NCI-H774 (cell line): ENCODE results near the gene UBE2L5.

Experiments used
- DNase-seq: peaks from one replicate; lab custom pipeline; 2025; lab: John Stamatoyannopoulos, UW

Gene UBE2L5

GRCh38 chr13:30422054-30422839, at the start of gene UBE2L5:
UBE2L5 (plus strand) TSS chr13:30422493; CDS start chr13:30427991, 5,498 bp downstream.
- DNase-seq = peak; percentile 15

DNA sequence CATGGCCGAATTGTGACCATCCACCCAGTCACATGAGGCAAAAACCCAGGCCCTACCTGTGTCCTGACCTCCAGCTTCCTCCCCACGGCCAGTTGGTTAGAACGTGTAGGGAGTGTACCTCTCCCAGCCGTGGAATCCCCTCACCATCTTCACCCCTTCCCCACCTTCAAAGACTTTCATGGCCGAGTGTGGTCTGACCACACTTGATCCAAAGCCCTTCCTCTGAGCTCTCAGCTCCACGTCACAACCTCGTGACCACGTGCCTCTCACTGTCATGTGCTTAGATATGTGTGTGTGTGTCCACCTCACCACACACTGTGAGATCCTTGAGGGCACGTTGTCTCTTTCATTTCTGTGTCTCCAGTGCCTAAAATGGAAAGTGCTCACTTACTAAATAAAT, 48.6 kb upstream of the UBE2L5 start:
- no peak for DNase-seq

- DNase-seq = no peak
Observed at GRCh38 chr13:30375265-30375835, 46.9 kb upstream of the UBE2L5 start.

DNA sequence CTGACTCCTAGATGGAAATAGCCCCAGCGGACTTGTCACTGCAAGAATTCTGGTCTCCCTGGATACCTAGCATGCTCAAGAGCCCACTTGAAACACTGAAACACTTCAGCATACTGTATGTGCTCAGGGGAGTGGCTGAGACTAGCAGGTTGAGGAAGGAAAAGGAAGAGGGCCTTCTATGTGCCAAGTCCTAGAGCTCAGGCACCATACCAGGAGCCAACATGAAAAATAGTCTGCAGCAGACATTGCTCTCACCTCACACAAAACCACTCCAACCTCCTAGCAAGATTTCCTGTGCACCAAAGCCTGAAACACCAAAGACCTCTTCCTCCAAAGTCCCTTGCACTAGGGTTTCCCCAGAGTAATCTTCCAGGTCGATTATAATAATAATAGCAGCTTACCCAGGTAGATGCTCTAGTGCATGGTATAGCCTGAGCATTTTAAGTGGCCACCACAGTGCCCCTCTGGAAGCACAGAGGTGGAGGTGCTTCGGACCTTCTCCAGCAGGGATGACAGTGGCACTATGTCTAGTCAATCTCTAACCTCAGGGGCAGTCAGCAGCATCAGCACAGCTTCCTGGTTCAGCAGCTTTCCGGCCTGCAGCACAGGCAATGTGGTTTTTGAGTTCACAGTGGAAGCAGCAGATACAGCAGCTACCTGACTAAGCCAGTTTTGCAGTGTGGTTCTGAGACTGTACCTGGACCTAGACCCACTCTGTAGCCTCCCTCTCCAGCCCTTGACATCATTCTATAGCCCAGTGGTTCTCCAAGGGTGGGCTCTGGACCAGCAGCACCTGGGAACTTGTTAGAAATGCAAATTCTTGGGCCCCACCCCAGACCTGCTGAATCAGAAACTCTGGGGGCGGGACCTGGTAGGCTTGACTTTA, 45.6 kb upstream of the UBE2L5 start:
- DNase-seq = no peak

- DNase-seq = no peak
Observed at GRCh38 chr13:30377312-30377685, 45.0 kb upstream of the UBE2L5 start.

DNA sequence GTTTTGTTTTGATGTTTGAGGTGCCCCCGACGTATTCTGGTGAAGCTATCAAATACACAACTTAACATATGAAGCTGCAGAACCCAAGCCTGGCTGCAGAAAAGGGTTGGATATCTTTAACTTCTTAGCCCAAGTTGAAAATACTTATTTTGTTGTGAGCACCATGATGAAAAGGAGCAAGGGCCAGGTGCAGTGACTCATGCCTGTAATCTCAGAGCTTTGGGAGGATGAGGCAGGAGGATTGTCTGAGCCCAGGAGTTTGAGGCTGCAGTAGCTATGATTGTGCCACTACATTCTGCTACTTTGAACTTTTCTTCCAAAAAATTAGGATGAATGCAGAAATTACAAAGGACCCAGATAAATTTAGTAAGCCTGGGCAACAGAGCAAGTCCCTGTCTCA, 44.1 kb upstream of the UBE2L5 start:
- DNase-seq = no peak

DNA sequence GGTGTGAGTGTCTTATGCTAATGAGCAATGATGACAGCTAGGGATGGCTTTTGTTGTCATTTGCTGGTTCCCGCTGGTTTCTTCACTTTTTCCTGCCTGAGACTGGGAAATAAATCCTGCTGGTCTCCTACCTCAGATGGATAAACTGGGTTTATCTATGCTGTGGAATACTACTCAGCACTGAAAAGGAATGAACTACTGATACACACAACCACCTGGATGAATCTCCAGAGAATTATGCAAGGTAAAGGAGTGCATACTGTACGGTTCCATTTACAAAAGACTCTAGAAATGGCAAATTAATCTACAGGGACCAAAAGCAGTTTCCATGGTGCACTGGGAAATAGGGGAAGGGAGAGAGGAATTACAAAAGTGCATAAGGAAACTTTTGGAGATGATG, 41.2 kb upstream of the UBE2L5 start:
- no peak for DNase-seq

GRCh38 chr13:30382836-30383525, 39.3 kb upstream of the UBE2L5 start:
- no peak for DNase-seq

GRCh38 chr13:30388406-30389283, 33.6 kb upstream of the UBE2L5 start:
- DNase-seq = no peak

GRCh38 chr13:30391956-30392680, 30.2 kb upstream of the UBE2L5 start:
- no peak for DNase-seq

DNA sequence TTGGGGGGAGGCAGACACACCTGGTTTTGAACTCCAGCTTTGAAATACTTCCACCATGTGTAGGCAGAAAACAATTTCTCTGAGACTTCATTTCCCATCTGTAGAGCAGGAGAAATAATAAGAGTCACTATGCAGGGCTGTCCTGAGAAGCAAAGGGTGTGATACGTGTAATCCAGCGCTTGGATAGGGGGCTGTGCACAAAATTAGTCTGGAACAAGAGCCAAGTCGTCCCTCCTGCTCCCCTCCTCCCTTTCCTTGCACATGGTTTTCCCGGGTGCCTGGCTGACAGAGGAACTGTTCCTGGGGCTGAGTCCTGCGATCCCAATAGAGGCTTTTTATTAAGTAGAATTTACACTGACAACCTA, 29.6 kb upstream of the UBE2L5 start:
- no peak for DNase-seq

- no peak for DNase-seq
Observed at GRCh38 chr13:30394751-30395191, 27.5 kb upstream of the UBE2L5 start.

DNA sequence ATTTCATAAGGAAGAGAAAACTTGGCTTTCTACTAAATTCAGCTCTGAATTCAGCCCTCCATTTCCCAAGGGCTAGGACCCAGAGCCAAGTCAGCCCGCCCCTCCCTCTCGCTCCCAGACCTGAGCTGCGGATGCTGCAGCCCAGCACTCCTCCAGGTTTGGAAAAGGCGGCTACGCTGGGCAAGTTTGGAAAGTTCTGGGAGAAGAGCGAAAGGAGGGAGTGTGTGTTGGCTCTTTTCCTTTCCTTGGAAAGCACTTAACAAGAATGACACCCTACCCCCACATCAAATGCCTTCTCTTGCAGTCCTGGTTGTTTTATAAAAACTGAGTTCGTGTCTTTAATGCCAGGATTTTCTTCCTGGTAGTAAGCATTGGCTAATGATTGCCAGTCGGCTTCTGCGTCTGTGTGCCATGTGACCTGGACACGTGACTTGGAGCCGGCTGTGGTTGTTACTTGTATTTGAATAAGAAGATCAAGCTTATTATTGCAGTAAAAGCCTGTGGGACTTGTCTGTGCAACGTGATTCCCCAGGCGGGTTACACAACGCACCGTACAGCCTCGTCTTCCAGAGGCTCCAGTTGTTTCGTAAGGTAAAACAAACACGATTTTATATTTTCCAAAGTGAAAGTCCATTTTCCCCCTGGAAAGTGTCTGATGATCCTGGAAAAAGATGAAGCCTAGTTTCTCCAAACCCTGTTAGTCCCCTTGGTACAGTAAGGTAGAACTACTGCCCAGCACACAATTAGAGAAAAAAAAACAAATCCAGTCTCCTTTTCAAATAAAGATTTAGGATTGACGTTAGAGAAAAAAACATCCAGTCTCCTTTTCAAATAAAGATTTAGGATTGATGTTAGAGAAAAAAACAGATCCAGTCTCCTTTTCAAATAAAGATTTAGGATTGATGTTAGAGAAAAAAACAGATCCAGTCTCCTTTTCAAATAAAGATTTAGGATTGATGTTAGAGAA, 26.8 kb upstream of the UBE2L5 start:
- peak; percentile 50 for DNase-seq

DNA sequence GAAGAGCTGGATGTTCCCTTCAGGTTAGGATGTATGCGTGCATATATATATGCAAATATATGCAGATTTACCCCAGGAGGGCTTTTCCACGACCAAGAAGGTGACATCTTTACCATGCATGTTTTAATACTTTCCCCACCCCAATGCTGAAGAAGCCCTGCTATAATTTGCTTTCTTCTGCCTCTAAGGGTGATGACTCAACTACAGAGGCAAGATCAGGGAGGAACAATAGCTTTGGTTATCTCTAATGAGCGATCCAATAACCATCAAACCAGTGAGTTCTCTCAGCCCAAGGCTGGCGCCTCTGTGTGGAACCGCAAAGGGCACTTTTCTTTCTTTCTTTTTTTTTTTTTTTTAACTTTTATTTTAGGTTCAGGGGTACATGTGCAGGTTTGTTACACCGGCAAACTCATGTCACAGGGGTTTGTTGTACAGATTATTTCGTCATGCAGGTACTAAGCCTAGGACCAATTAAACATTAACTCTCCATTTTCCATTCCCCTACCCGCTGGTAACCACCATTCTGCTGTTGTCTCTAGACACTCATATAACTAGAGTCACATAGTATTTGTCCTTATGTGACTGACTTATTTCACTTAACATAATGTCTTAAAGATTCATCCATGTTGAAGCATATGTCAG, 25.7 kb upstream of the UBE2L5 start:
- no peak for DNase-seq

DNA sequence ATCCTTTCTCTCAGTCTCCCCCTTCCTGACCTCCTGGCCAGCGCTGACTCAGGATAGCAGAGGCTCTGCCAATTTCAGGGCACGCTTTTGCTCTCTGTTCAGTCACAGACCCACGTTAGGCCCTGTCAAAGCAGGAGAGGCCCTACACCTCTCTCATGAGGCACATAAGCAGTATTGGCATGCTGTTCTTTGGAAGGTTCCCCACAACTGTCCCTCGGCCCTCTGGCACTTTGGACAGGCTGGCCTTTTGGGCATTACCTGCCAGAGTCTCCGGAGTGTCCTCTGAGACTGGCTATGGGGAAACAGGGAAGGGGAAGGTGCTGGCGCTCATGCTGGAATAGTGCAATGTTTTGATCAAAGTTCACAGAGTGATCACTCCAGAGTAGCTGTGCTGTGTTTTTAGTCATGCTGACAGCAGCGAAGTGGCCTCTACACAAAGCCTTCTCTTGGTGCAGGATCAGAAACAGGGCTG, 23.7 kb upstream of the UBE2L5 start:
- DNase-seq = no peak

- DNase-seq = no peak
Observed at GRCh38 chr13:30400376-30400775, 21.9 kb upstream of the UBE2L5 start.

DNA sequence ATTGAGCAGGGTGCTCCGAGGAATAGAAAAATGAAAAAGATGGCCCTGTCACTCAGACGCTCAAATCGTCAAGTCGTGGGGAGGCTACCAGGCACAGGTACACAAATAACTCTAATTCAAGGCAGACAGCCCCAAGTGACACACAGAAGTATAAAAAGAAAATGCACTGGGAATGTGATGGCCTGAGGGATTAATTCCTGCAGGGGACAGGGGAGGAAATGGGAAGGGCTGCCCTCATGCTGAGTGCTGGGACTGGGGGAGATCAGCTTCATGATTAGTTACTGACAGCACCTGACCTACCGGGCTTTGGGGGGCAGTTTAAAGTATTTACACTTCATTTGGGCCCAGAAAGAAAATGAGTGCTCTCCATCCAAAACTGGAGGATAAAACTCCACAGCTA, 20.9 kb upstream of the UBE2L5 start:
- DNase-seq = no peak

GRCh38 chr13:30403456-30403855, 18.8 kb upstream of the UBE2L5 start:
- no peak for DNase-seq

DNA sequence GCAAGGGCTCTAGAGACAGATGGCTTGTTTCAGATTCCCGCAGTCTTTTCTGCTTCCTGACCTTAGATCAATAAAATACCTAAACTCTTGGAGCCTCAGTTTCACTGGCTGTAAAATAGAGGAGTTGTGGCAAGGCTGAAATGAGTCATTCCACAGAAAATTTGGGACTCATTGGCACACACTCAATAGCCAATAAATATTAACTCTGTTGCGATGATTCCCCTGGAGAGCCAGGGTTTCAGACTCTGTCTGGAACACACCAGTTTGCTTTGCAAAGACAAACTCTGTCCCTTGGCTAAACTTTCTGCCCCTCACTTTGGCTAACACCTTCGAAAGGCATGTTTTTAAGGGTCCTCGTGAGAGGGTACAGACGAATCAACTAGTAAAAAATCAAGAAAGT, 18.1 kb upstream of the UBE2L5 start:
- DNase-seq = no peak
